Kidney (tissue), 14 donors: Measurements from ENCODE around the gene PCNT. TPM values are rescaled to one million over a fixed set of nuclear protein-coding genes. Genes with fewer than 3 reads are reported as not detected.

ENCODE experiments used
- DNase-seq, 5 donors: peaks; one replicate each; pipeline ENCODE4 v3.0.0-alpha.2; 2013 to 2020
- FAIRE-seq: peaks from 2 replicates; lab custom pipeline; 2012; peaks lifted over from hg19 to GRCh38; lab: Jason Lieb, UNC
- H3K27ac ChIP-seq, 2 donors: one replicate each; pipeline ENCODE4 v1.7.0; 2013; ENCODE audit warnings: low read depth in 2 of 2, low read length in 2 of 2, inconsistent platforms in 1 of 2
- H3K27me3 ChIP-seq: one replicate; pipeline ENCODE4 v1.7.1; 2013; ENCODE audit warnings: low read length, inconsistent platforms; ENCODE audit not compliant: control insufficient read depth, insufficient read depth
- H3K36me3 ChIP-seq, 3 donors: one replicate each; pipeline versions ENCODE4 v1.7.0 to v1.7.1; 2013; ENCODE audit warnings: low read length in 3 of 3, control low read depth in 1 of 3, inconsistent platforms in 1 of 3; ENCODE audit not compliant: insufficient read depth in 3 of 3, control insufficient read depth in 2 of 3
- H3K4me1 ChIP-seq, 3 donors: one replicate each; pipeline versions ENCODE4 v1.7.0 to v1.7.1; 2013; ENCODE audit warnings: low read length in 3 of 3, inconsistent platforms in 1 of 3, low read depth in 1 of 3; ENCODE audit not compliant: control insufficient read depth in 2 of 3, insufficient read depth in 2 of 3
- H3K4me3 ChIP-seq, 3 donors: one replicate each; pipeline versions ENCODE4 v1.7.0 to v1.8.1; 2013; ENCODE audit warnings: low read length in 3 of 3, control low read depth in 1 of 3, inconsistent platforms in 1 of 3
- H3K9ac ChIP-seq, 3 donors: one replicate each; pipeline versions ENCODE4 v1.7.0 to v1.7.1; 2013; ENCODE audit warnings: low read length in 3 of 3, control low read depth in 1 of 3, inconsistent platforms in 1 of 3
- H3K9me3 ChIP-seq, 3 donors: one replicate each; pipeline versions ENCODE4 v1.7.0 to v1.7.1; 2013; ENCODE audit warnings: low read length in 3 of 3, control low read depth in 1 of 3, inconsistent platforms in 1 of 3; ENCODE audit not compliant: control insufficient read depth in 2 of 3, insufficient read depth in 1 of 3
- CTCF ChIP-seq: IDR thresholded peaks from 3 replicates; pipeline ENCODE4 v1.5.1; 2012; ENCODE audit warnings: mild to moderate bottlenecking, moderate library complexity, borderline replicate concordance; ENCODE audit not compliant: insufficient read depth; ENCODE audit errors: extremely low read depth
- intact Hi-C: fragments of 100-400 bp; cut with DNase I; formaldehyde crosslinking; loops from one replicate; pipeline ENCODE4 v1.11.1; 2022
- polyA plus RNA-seq: library from polyadenylated mRNA; stranded (reverse); fragments of 350-450 nt; fragmentation: Illumina TruSeq; extraction: RNeasy Lipid Tissue Mini Kit (QIAGEN cat#74804); gene quantifications from one replicate; pipeline ENCODE4 v1.2.3, GENCODE V29; 2014; ENCODE audit warnings: low read depth, low replicate concordance; ENCODE audit not compliant: insufficient read depth
- total RNA-seq: library from RNA; stranded (reverse); fragmentation: NEBNext Ultra II Directional; extraction: Animal tissue kit (Norgen Biotek cat#: 25700); gene quantifications from one replicate; pipeline ENCODE4 v1.2.1, GENCODE V29; 2021
- donor health status: control.
- donor health status: control.
- donor health status: control.
- donor health status: control.
- donor health status: control.
- donor health status: DM: yes; HTN: yes; CAD: no.
- donor health status: Normal renal cell carcinoma (clear cell type).

Gene PCNT
- total and polyA plus RNA-seq, 2 donors from 2014 or later, result 4.2 to 26.1 TPM

- intact Hi-C loops, result no loop called here
- H3K4me3 ChIP-seq, result no peak overlapping the region
- FAIRE-seq, result no peak
Measured at GRCh38 chr21:46386734-46387088, 62.8 kb downstream of the PCNT start.

GRCh38 chr21:46388206-46388880 lies 64.4 kb downstream of the PCNT start:
- Histone ChIP-seq H3K9ac (no peak overlapping the region), H3K9me3 (no peaks in the 10 kb centered on the region), H3K4me3 (no peak overlapping the region), H3K27ac (no peak overlapping the region), H3K27me3 (no peaks in the 10 kb centered on the region), H3K4me1 (no peaks in the 10 kb centered on the region), H3K36me3 (peaks cover 3 to 8% (median 5%) of the 10 kb centered on the region in 3 donors)
- no peak for FAIRE-seq
- no peak for DNase-seq
- intact Hi-C loops, result no loop called here
- no peak for TF ChIP-seq CTCF

More at GRCh38 chr21:46386734-46387088, 62.8 kb downstream of the PCNT start:
- DNase-seq, result peak in 1 of 5 donors; percentile 60
- H3K9ac ChIP-seq, result no peak overlapping the region
- no peak for TF ChIP-seq CTCF
- no peaks in the 10 kb centered on the region for H3K27me3 ChIP-seq
- peaks cover 3 to 8% (median 8%) of the 10 kb centered on the region in 3 donors for H3K36me3 ChIP-seq
- H3K9me3 ChIP-seq, result no peaks in the 10 kb centered on the region
- H3K4me1 ChIP-seq, result no peaks in the 10 kb centered on the region
- H3K27ac ChIP-seq, result no peak overlapping the region

GRCh38 chr21:46388896-46389295 lies 64.9 kb downstream of the PCNT start:
- FAIRE-seq, result no peak
- Histone ChIP-seq H3K27ac (no peak overlapping the region), H3K9me3 (no peaks in the 10 kb centered on the region), H3K27me3 (no peaks in the 10 kb centered on the region), H3K9ac (no peak overlapping the region), H3K36me3 (peaks cover 3 to 8% (median 5%) of the 10 kb centered on the region in 3 donors), H3K4me3 (no peak overlapping the region), H3K4me1 (no peaks in the 10 kb centered on the region)
- no peak for TF ChIP-seq CTCF
- DNase-seq, result no peak
- intact Hi-C loops, result no loop called here
